ENCODE results near the gene RGS13.

The RGS13 gene

GRCh38 chr1:192689459-192689858 lies 53.5 kb downstream of the RGS13 start:
- no peak for DNase-seq

DNA sequence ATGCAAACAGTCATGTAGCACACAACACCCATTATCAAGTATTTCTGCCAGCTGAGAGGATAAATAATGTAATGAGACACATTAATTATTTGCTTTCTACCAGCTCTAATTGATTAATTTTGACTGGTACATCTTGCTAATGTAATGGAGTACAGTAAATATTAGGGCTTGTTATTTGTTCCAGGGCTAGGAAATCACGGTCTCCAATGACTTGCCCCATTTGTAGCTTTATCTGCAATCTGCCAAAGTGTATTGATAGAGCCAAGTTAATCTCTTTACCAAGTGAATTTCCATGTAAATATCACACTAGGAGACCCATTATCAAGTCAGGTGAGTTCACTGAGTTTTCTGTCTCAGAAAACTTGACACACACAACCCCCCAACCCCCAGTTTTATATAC lies 55.1 kb downstream of the RGS13 start:
- no peak for DNase-seq

- DNase-seq, result no peak
Observed at GRCh38 chr1:192696082-192696481, 60.1 kb downstream of the RGS13 start.

GRCh38 chr1:192697771-192698170 lies 61.8 kb downstream of the RGS13 start:
- DNase-seq, result no peak

- no peak for DNase-seq
Observed at GRCh38 chr1:192698731-192699130, 62.8 kb downstream of the RGS13 start.

DNA sequence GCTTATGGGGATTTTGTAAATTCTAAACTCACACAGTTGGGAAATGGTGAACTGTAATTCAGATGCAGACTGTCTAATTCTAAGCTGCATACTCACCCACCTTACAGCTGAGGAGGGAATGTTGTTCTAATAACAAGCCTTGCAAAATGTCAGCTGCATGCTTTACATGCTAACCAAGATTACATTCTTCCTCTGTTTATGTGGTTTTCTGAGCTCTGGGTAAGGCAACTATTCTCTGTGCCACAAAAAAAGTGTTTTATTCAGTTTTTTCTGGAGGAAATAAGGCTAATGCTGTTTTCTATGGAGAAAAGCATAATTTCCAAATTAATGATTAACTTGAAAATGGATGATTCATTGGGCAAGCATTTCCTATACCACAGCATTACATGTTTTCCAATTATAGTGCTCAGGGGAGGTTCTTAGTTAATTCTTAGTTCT lies 64.9 kb downstream of the RGS13 start:
- no peak for DNase-seq

GRCh38 chr1:192702212-192702902 lies 66.4 kb downstream of the RGS13 start:
- no peak for DNase-seq

DNA sequence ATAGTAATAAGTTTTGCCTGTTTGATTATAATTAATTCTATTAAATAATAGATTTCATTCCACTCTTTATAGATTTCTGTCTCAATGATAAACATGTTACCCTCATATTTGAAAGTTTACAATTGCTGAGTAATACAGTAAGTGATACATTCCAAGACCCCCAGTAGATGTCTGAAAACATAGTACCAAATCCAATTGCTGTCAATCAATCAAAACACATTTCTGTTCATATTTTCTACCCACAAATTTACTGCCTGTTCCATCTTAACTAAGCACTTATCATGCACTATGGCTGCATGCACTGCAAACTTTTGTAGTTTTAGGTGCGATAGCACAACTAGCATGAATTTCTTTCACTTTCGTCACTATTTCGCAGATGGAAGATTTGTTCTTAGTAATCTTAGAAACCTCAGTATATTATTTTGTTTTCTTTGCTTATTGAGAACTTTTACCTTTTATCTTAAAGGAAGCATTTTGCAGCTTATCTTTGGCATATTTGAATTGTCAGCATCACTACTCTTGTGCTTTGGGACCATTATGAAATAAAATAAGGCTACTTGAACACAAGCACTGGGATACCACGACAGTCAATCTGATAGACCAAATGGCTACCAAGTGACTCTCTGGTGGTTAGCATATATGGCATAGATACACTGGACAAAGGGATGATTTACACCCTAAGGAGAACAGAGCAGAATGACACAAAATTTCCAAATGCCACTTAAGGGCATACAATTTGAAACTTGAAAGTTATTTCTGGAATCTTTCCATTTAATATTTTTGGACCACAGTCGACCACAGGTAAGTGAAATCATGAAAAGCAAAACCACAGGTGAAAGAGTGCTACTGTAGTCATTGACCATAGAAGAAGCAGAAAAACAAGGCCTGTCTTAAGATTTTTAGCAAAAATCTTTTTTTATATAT lies 67.6 kb downstream of the RGS13 start:
- no peak for DNase-seq

DNA sequence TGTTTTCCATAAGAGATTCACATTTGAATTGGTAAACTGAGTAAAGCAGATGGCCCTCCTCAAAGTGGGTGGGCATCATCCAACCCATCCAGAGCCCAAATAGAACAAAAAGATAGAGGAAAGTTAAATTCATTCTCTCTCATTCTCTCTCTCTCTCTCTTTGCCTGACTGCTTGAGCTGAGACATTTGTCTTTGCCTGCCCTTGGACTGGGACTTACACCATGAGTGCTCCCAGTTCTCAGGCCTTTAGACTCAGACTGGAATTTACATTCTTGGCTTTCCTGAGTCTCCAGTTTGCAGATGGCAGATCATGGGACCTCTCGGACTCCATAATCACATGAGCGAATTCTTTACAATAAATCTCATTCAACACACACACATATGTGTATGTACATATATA lies 69.6 kb downstream of the RGS13 start:
- no peak for DNase-seq

DNA sequence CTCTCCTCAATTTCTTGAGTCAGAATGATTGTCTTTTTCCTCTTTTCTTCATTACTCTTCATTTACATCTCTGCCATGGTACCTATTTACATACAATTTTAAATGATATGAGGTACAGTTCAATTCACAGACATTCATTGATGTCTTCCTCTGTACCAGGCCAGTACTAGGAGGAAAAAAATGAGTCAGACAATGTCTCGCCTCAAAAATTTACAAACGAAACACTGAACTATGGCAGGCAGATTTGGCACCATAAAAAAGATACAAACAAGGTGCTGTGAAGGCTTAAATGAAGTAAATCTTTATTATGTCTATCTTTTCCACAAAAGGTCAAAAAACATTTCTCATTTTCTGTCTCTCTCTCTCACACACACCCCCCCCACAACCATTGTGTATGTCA lies 71.0 kb downstream of the RGS13 start:
- no peak for DNase-seq

DNA sequence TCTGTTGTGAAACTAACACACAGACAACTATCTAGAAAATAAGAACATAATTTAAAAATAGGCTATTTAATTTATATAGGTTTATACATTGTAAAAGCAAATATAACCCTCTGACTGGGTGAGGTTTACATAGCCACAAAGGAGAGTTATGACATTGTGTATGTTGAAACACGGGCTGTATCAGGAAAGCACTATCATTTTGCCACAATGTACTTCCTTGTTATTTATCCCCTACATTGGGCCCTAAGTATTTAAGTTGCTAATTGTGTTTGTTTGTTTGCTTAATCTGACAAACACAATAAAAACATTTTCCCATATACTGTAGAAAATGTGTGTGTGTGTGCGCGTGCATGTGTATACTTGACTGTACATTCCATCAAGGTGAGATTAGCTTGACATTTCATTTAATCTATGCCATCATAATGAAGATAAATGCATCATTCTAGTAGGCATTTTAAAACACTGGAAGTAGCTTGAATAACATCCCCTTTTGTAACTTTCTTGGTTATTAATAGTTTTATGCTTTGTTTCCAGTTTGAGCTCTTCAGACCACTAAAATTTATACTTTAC lies 72.1 kb downstream of the RGS13 start:
- no peak for DNase-seq

- no peak for DNase-seq
Observed at GRCh38 chr1:192709544-192709943, 73.6 kb downstream of the RGS13 start.

Measured in NCI-H2081 treated with DMSO at 0.1 percent for 48 hours (cell line).